GM18909 (cell line): Measurements from ENCODE around the gene ATP6V1B1.
"Not testable (repeated sequence)": the region's sequence is repeated elsewhere in the genome, so short reads cannot be mapped to it uniquely, and the experiment has no call there.

Experiments used
- ATAC-seq: cut with Tn5 transposase; IDR thresholded peaks from one replicate; pipeline ENCODE4 v1.9.1; 2021; ENCODE audit warnings: mild to moderate bottlenecking; ENCODE audit not compliant: unreplicated experiment, poor library complexity

Gene ATP6V1B1

GRCh38 chr2:71001981-71002570, 66.4 kb downstream of the ATP6V1B1 start:
- ATAC-seq = no peak

- ATAC-seq = no peak
These were observed 67.7 kb downstream of the ATP6V1B1 start for GRCh38 chr2:71003396-71003795.

GRCh38 chr2:71003966-71004755, 68.5 kb downstream of the ATP6V1B1 start:
- ATAC-seq = no peak

GRCh38 chr2:71004857-71005256, 69.2 kb downstream of the ATP6V1B1 start:
- ATAC-seq = no peak

- no peak for ATAC-seq
These were observed 69.8 kb downstream of the ATP6V1B1 start for GRCh38 chr2:71005271-71006202.

GRCh38 chr2:71006323-71006722, 70.6 kb downstream of the ATP6V1B1 start:
- no peak for ATAC-seq

GRCh38 chr2:71006955-71007799, 71.5 kb downstream of the ATP6V1B1 start:
- no peak for ATAC-seq

GRCh38 chr2:71008342-71008741, 72.6 kb downstream of the ATP6V1B1 start:
- ATAC-seq = no peak

- not testable (repeated sequence) for ATAC-seq
These were observed 76.1 kb downstream of the ATP6V1B1 start for GRCh38 chr2:71011786-71012185.
